Nephron (organoid): Measurements from ENCODE around the gene TTC1.

Experiments used
- H3K27ac Mint-ChIP-seq, 3 experiments: 2 replicates each; pipeline ENCODE4 v1.8.0; 2020; ENCODE audit warnings: mixed read lengths in 3 of 3, mild to moderate bottlenecking in 2 of 3, moderate library complexity in 1 of 3
- H3K27me3 Mint-ChIP-seq: 2 replicates; pipeline ENCODE4 v1.8.0; 2021; ENCODE audit warnings: low read depth, mild to moderate bottlenecking, moderate library complexity, mixed read lengths
- H3K36me3 Mint-ChIP-seq: 2 replicates; pipeline ENCODE4 v1.8.0; 2020; ENCODE audit warnings: low read depth, mixed read lengths
- H3K4me1 Mint-ChIP-seq: 2 replicates; pipeline ENCODE4 v1.8.0; 2020; ENCODE audit warnings: mixed read lengths
- H3K4me3 Mint-ChIP-seq, 3 experiments: 2 replicates each; pipeline ENCODE4 v1.8.0; 2020; ENCODE audit warnings: mild to moderate bottlenecking in 3 of 3, mixed read lengths in 3 of 3, moderate library complexity in 2 of 3
- H3K9me3 Mint-ChIP-seq: 2 replicates; pipeline ENCODE4 v1.8.0; 2020; ENCODE audit warnings: mixed read lengths
- TF ChIP-seq, protein P1 (sequence below), 3 experiments: fragments of 200-600 bp; sonication (generic); IDR thresholded peaks; one replicate each; pipeline ENCODE4 v1.5.0; 2021; ENCODE audit warnings: antibody characterized with exemption in 3 of 3; ENCODE audit not compliant: unreplicated experiment in 3 of 3

Gene TTC1

GRCh38 chr5:160030631-160031377, 21.9 kb downstream of the TTC1 start:
- Mint-ChIP-seq H3K4me3 (peak overlapping the region in 1 of 3 experiments; percentile 3), H3K27me3 (no peaks in the 10 kb centered on the region), H3K9me3 (no peaks in the 10 kb centered on the region), H3K36me3 (peaks cover 49% of the 10 kb centered on the region), H3K27ac (peak overlapping the region; percentile 64 to 92 (median 86)), H3K4me1 (peaks cover 16% of the 10 kb centered on the region)
- TF ChIP-seq, protein P1, sequence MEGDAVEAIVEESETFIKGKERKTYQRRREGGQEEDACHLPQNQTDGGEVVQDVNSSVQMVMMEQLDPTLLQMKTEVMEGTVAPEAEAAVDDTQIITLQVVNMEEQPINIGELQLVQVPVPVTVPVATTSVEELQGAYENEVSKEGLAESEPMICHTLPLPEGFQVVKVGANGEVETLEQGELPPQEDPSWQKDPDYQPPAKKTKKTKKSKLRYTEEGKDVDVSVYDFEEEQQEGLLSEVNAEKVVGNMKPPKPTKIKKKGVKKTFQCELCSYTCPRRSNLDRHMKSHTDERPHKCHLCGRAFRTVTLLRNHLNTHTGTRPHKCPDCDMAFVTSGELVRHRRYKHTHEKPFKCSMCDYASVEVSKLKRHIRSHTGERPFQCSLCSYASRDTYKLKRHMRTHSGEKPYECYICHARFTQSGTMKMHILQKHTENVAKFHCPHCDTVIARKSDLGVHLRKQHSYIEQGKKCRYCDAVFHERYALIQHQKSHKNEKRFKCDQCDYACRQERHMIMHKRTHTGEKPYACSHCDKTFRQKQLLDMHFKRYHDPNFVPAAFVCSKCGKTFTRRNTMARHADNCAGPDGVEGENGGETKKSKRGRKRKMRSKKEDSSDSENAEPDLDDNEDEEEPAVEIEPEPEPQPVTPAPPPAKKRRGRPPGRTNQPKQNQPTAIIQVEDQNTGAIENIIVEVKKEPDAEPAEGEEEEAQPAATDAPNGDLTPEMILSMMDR (IDR thresholded peaks at IDR 0.05; ENCODE audit: unreplicated experiment in 3 of 3), result no peak

DNA sequence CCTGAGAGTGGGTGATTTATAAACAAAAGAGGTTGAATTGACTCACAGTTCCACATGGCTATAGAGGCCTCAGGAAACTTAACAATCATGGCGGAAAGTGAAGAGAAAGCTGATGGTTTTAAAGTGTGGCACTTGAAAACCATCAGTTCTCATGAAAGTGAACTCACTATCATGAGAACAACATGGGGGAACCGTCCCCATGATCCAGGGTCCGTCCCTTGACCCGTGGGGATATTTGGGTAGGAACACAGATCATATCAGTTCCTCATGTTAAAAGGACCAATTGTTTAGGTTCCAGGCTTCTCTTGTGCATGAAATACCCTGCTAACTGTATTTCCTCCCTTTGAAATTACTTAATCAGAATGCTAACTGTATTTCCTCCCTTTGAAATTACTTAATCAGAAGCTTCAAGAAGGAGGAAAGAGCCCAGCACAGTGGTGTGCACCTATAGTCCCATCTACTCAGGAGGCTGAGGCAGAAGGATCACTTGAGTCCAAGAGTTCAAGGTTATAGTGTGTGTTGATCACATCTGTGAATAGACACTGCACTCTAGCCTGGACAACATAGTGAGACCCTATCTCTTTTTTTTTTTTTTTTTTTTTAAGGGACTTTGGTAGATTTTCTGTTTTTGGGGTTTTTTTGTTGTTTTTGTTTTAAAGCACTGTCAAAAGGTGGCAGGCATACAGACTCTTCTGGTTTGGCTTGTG, 24.8 kb downstream of the TTC1 start:
- Mint-ChIP-seq H3K36me3 (peaks cover 54% of the 10 kb centered on the region), H3K9me3 (no peaks in the 10 kb centered on the region), H3K27me3 (no peaks in the 10 kb centered on the region), H3K4me1 (peaks cover 16% of the 10 kb centered on the region), H3K27ac (no peak overlapping the region), H3K4me3 (no peak overlapping the region)
- TF ChIP-seq, protein P1 (IDR thresholded peaks at IDR 0.05; ENCODE audit: unreplicated experiment in 3 of 3), result no peak

GRCh38 chr5:160036243-160036642, 27.3 kb downstream of the TTC1 start:
- TF ChIP-seq, protein P1 (IDR thresholded peaks at IDR 0.05; ENCODE audit: unreplicated experiment in 3 of 3), result no peak
- Mint-ChIP-seq H3K36me3 (peaks cover 50% of the 10 kb centered on the region), H3K4me3 (no peak overlapping the region), H3K4me1 (no peaks in the 10 kb centered on the region), H3K9me3 (no peaks in the 10 kb centered on the region), H3K27me3 (no peaks in the 10 kb centered on the region), H3K27ac (peak overlapping the region in 1 of 3 experiments; percentile 31)

DNA sequence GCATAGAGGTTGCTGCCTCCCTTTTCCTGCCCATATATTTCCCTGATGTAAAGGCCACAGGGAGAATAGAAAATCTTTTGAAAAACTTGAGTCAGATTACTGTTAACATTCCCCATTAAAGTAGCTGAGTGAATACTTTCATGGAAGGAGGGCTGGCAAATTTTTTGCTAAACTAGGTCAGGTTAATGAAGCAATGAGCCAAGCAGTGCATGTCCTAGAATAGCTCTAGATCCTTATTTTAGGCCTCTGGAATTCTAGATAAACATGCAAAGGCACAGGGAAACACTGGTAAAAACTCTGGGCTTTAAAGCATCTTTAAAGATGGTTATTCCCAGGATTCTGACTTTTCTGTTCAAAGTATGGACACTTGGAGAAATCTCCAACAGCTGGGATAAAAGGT, 27.9 kb downstream of the TTC1 start:
- TF ChIP-seq, protein P1 (IDR thresholded peaks at IDR 0.05; ENCODE audit: unreplicated experiment in 3 of 3), result no peak
- no peaks in the 10 kb centered on the region for H3K9me3 Mint-ChIP-seq
- peak overlapping the region in 1 of 3 experiments; percentile 37 for H3K27ac Mint-ChIP-seq

GRCh38 chr5:160039810-160040470, 31.0 kb downstream of the TTC1 start:
- no peak overlapping the region for H3K4me3 Mint-ChIP-seq
- H3K36me3 Mint-ChIP-seq, result peaks cover 62% of the 10 kb centered on the region
- TF ChIP-seq, protein P1 (IDR thresholded peaks at IDR 0.05; ENCODE audit: unreplicated experiment in 3 of 3), result no peak
- H3K4me1 Mint-ChIP-seq, result no peaks in the 10 kb centered on the region
- no peaks in the 10 kb centered on the region for H3K9me3 Mint-ChIP-seq
- H3K27me3 Mint-ChIP-seq, result no peaks in the 10 kb centered on the region
- no peak overlapping the region for H3K27ac Mint-ChIP-seq

More for the DNA sequence above, 27.9 kb downstream of the TTC1 start:
- no peaks in the 10 kb centered on the region for H3K27me3 Mint-ChIP-seq
- H3K4me3 Mint-ChIP-seq, result no peak overlapping the region
- H3K4me1 Mint-ChIP-seq, result no peaks in the 10 kb centered on the region
- peaks cover 49% of the 10 kb centered on the region for H3K36me3 Mint-ChIP-seq
